Measurements from ENCODE around the gene MAU2.
"Not testable (repeated sequence)": the region's sequence is repeated elsewhere in the genome, so short reads cannot be mapped to it uniquely, and the experiment has no call there.

The MAU2 gene

GRCh38 chr19:19345970-19346369 is 25.3 kb downstream of the MAU2 start:
- DNase-seq (ENCODE audit: low read depth) = no peak

DNA sequence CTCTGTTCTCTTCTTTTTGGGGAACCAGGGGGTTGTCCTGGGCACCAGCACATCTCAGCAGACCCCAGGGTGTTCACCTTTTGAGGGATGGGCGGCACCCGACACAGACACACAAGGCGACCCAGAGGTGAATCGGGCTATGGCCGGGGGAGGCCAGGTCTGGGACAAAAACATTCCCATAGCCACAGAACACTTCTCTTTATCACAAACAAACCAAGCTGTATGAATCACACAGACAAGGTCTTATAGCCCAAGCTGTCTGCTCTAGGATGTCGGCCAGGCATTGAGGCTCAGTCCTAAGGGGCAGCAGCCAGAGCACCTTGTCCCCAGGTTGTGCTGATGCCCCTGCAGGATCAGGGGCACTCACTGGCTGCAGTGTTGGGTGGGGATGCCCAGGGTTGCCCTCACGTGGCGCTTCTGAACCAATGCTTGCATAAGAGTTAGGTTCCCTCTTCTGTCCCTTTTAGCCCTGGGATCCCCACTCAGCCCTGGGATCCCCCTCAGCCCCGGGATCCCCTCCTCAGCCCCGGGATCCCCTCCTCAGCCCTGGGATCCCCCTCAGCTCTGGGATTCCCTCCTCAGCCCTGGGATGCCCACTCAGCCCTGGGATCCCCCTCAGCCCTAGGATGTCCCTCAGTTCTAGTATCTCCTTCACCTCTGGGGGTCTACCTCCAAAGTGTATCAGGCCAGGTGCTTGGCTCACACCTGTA is 26.9 kb downstream of the MAU2 start:
- no peak for DNase-seq (ENCODE audit: low read depth)

DNA sequence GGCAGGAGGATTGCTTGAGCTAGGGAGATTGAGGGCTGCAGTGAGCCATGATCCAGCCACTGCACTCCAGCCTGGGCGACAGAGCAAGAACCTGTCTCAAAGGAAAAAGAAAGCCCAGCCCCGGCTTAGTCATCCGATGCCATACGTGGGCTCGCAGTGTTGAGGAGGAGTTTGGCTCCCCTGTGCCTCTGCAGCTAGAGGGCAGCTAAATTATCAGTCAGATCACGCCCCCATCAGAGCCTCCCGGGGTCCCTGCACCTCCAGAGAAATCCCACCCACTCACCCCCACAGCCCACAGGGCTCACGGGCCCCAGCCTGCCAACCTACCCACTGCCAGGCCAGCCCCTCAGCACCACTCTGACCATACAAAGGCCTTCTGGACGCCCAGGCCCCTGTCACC is 27.6 kb downstream of the MAU2 start:
- no peak for DNase-seq (ENCODE audit: low read depth)

GRCh38 chr19:19349365-19349764 is 28.7 kb downstream of the MAU2 start:
- no peak for DNase-seq (ENCODE audit: low read depth)

- DNase-seq (ENCODE audit: low read depth) = not testable (repeated sequence)
Measured at GRCh38 chr19:19350756-19351155, 30.1 kb downstream of the MAU2 start.

DNA sequence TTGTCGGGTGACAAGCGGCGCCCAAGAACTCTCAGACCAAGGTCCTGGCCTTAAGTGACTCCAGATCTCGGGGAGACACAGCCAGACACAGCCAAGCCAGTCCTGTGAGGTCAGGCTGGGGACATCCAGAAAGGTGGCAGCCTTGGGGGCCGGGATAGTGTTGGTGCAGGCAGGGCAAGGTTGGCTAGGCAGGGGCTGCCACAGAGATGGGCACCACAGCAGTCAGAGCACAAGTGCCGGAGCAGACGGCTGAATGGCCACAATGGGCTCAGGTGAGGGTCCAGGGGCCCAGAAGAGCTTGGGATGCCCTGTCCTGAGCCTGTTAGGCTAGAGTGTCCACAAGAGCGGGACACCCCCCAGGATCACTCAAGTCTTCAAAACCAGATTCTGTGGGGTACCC is 32.2 kb downstream of the MAU2 start:
- DNase-seq (ENCODE audit: low read depth) = no peak

- DNase-seq (ENCODE audit: low read depth) = no peak
Measured at GRCh38 chr19:19354007-19354406, 33.4 kb downstream of the MAU2 start.

- DNase-seq (ENCODE audit: low read depth) = no peak
Measured at GRCh38 chr19:19354932-19355331, 34.3 kb downstream of the MAU2 start.

DNA sequence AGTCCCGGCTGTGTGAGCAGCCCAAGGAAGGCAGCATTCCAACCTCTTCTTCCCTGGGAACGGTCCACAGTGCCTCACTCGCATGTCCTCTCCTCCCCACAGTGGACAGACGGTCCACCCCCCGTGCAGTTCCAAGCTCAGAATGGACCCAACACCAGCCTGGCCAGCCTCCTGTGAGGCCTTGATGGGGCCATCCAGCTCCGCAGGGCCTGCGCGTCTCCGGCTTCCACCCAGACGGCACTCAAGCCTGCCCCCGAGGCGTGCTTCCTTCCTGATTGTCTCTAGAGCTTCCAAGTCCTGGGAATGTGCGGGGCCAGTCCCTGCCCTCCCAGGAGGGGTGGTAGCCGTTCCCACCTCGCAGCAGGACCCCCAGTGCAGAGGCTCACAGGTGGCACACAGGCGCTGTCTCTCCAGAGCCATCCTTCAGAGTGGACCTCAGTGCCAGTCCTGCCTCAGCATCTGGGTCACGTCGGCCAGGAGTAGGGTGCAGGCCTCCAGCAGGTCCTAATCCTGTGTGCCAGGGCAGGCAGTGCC is 35.0 kb downstream of the MAU2 start:
- no peak for DNase-seq (ENCODE audit: low read depth)

GRCh38 chr19:19356500-19356899 is 35.9 kb downstream of the MAU2 start:
- no peak for DNase-seq (ENCODE audit: low read depth)

DNA sequence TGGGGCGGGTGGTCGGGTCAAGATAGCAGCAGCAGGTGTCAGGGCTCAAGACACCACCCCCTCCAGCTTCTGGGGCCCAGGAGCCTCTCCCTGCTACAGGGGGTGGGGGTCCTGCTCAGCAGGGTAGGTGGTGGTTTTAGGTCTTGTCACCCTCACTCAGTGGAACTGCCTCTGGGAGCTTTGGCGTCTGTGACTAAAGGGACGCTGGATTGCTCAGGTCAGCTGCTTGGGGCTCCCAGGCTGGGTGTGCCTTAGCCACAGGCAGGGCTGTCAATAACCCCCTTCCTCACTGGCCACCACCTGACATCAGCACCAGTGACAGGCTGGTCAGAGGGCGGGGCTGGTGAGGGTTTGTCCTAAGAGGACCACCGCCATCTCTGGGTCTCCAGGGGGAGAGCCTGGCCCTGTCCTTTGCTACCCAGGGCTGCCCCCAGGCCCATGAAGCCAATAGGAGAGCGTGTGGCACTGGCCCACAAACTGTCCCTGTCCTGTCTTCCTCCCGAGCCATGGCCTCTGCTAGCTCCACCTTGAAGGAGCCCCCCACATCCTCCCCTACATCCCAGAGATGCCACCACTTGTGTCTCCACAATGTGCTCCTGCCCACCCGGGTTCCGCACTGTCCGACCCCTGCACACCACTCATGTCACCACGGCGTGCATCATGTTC is 36.4 kb downstream of the MAU2 start:
- no peak for DNase-seq (ENCODE audit: low read depth)

DNA sequence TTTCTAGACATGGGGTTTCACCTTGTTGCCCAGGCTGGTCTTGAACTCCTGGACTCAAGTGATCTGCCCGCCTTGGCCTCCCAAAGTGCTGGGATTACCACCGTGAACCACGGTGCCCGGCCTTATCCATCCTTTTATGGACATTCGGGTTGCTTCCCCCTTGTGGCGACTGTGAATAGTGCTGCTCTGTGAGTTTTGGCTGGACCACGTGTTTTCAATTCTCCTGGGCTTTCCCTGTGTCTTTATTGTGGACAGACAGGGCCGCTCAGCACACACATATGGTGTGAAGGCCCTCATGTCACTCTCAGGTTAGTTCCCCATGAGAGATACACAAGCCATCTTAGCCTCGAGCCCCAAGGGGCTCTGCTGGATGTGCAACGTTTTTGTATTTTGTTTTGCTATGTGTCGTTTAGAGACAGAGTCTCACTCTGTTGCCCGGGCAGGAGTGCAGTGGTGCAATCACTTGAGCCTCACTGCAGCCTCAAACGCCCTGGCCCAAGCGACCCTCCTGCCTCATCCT is 40.5 kb downstream of the MAU2 start:
- peak; percentile 64 for DNase-seq (ENCODE audit: low read depth)

- no peak for DNase-seq (ENCODE audit: low read depth)
Measured at GRCh38 chr19:19362075-19362474, 41.4 kb downstream of the MAU2 start.

DNA sequence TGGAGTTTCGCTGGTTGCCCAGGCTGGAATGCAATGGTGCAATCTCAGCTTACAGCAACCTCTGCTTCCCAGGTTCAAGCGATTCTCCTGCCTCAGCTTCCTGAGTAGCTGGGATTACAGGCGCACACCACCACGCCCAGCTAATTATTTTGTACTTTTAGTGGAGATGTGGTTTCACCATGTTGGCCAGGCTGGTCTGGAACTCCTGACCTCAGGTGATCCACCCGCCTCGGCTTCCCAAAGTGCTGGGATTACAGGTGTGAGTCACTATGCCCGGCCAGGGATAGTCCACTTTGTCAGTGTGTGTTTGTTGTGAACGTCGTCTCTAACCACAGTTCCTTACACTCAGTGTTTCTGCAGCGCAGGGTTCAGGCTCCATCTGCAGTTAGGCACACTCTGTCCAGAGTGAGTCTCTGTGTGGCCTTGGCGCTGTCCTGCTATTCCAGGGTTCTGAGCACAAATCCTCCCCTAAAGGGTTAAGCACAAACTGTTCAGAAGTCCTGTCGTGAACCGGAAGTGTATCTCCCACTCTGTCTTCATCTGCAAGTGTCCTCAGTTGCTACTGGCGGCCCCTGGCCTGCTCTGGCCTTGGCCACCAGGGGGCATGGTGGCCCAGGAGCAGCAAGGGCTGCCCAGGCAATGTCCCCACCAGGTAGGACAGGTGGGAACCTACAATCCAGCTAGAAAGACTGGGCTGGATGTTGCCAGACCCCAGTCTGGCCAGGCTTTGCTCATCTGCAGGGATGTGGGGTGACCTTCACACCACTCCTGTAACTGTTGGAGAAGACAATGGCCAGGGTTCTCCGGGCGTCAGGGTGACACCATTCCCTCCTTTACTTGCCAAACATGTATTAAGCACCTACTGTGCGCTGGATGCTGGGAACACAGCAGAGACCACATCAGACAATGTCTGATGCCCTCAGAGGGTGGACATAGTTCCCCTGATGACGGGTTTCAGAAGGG is 46.1 kb downstream of the MAU2 start:
- DNase-seq (ENCODE audit: low read depth) = no peak

DNA sequence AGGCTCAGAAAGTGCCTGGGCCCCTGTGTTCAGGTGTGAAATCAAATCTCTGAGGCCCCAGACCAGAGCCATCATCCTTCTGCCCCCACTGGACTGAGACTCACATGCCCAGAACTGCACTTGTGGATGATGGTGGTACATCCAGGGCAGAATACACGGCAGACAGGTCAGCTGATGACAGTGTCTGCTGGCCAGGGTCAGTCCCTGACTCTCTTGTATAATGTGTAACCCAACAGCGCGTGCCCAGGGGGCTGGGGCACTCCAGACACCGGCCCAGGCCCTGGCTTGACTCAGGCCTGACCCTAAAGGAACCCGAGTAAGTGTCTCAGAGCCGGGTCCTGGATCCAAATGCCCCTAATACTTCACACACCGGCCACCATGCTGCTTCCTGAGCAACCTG is 47.5 kb downstream of the MAU2 start:
- DNase-seq (ENCODE audit: low read depth) = no peak

DNA sequence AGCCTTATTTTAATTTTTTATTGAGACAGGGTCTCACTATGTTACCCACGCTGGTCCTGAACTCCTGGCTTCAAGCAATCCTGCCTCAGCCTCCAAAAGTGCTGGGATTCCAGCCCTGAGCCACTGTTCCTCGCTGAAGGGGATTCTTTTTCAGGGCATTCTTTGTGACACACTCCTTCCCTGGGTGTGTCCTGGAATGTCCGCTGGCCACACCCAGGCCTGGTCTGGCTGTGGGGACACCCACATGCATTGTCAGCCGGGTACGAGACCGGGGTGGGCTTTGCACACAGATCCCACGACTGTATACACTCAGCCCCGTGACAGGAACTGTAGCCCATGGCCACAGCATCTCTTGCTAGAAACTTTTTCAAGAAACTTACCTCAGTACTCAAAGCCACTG is 50.4 kb downstream of the MAU2 start:
- peak; percentile 41 for DNase-seq (ENCODE audit: low read depth)

DNA sequence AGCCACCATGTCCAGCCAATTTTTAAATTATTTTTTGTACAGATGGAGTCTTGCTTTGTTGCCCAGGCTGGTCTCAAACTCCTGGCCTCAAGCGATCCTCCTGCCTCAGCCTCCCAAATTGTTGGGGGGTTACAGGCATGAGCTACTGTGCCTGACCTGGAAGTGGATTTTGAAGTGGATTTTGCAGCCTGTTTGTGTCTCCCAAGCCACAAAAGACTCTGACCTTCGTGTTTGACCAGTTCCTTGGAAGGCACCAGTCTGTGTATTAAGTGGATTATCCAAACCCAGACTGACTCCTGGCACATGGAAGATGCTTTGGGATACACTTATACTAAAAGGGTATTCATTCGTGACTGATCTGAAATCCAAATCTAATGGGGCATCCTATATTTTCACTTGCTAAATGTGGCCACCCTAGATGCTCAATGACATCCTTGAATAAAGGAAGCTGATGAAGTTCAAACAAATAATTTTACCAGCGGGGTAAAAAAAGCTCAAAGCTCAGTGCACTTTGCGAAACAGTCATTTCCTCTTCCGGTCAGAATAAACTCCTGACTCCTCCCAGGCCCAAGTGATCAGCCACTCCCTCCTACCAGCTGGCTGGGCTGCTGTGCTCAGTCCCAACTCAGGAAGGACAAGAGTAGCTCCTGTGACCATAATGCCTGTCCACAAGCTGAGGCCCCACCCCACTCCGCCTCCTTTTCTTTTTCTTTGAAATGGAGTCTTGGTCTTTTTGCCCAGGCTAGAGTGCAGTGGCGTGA is 52.2 kb downstream of the MAU2 start:
- DNase-seq (ENCODE audit: low read depth) = no peak

DNA sequence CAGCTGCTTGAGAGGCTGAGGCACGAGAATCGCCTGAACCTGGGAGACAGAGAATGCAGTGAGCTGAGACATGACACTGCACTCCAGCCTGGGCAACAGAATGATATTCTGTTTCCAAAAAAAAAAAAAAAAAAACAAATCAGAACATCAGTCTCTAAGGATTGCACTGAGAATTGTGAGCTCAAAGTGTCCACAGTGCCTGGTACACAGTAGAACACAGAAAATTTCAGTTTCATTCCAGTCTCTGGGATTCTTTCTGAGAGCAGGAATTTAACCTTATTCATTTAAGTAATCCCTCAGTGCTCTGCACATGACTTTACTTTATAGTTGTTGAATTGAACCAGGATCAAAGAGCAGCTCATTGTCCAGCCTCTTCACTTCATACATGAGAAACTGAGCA is 58.9 kb downstream of the MAU2 start:
- no peak for DNase-seq (ENCODE audit: low read depth)

DNA sequence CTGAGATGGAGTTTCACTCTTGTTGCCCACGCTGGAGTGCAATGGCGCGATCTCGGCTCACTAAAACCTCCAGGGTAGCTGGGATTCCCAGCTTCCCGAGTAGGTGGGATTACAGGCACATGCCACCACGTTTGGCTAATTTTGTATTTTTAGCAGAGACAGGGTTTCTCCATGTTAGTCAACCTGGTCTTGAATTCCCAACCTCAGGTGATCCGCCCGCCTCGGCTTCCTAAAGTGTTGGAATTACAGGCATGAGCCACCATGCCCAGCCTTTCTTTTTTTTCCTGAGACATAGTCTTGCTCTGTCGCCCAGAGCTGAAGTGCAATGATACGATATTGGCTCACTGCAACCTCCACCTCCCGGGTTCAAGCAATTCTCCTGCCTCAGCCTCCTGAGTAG is 59.7 kb downstream of the MAU2 start:
- DNase-seq (ENCODE audit: low read depth) = not testable (repeated sequence)

- no peak for DNase-seq (ENCODE audit: low read depth)
Measured at GRCh38 chr19:19381007-19381926, 60.6 kb downstream of the MAU2 start.

Data from HS-27A (cell line).